Right lobe of liver (tissue), 6 donors: ENCODE results near the gene APOBEC3G. TPM values are rescaled to one million over a fixed set of nuclear protein-coding genes. Genes with fewer than 3 reads are reported as not detected.

Experiments used
- ATAC-seq, 4 donors: fragments of 200-7000 bp; cut with Tn5 transposase; one replicate each; pipeline ENCODE4 v1.9.1; 2020; ENCODE audit warnings: mild to moderate bottlenecking in 4 of 4, moderate library complexity in 4 of 4
- DNase-seq, 3 donors: peaks; one replicate each; pipeline ENCODE4 v3.0.0-alpha.2; 2020
- H3K27ac ChIP-seq, 3 donors: fragments of 200-600 bp; one replicate each; pipeline ENCODE4 v1.8.0; 2022
- H3K27me3 ChIP-seq, 2 donors: fragments of 200-600 bp; one replicate each; pipeline ENCODE4 v1.8.0; 2022
- H3K36me3 ChIP-seq, 4 donors: fragments of 200-600 bp; sonication (generic) in 1 of 4; one replicate each; pipeline versions ENCODE4 v1.5.1 to v1.8.0; 2017 to 2022; ENCODE audit warnings: control low read depth in 1 of 4
- H3K4me1 ChIP-seq, 4 donors: fragments of 200-600 bp; sonication (generic) in 1 of 4; one replicate each; pipeline versions ENCODE4 v1.5.1 to v1.8.0; 2017 to 2022; ENCODE audit warnings: control low read depth in 1 of 4
- H3K4me3 ChIP-seq, 3 donors: fragments of 200-600 bp; one replicate each; pipeline ENCODE4 v1.8.0; 2022
- H3K9me3 ChIP-seq, 4 donors: fragments of 200-600 bp; sonication (generic) in 1 of 4; one replicate each; pipeline versions ENCODE4 v1.5.1 to v1.8.0; 2017 to 2022; ENCODE audit warnings: control low read depth in 1 of 4
- POLR2A ChIP-seq: fragments of 450-650 bp; IDR thresholded peaks from one replicate; pipeline ENCODE4 v1.6.1; 2017; ENCODE audit warnings: antibody characterized with exemption, mild to moderate bottlenecking
- WGBS: methylation state at CpG from one replicate; pipeline ENCODE4 v1.1.6; 2018; ENCODE audit warnings: low coverage, low lambda C conversion rate; ENCODE audit not compliant: insufficient coverage; ENCODE audit errors: missing lambda C conversion rate; 5-methylcytosine and 5-hydroxymethylcytosine counted together
- intact Hi-C, 2 donors: fragments of 100-400 bp; cut with DNase I; formaldehyde crosslinking; loops; one replicate each; pipeline versions ENCODE4 v1.11.2 to v1.14.1; 2022
- total RNA-seq, 6 experiments: library from RNA; depleted of rRNA in 2 of 6; stranded (reverse); fragments of >200 nt in 2 of 6; fragmentation: NEBNext Ultra II Directional in 3 of 6; extraction: Animal tissue kit (Norgen Biotek cat#: 25700) in 3 of 6; gene quantifications; one replicate each; pipeline versions ENCODE4 v1.1.0 to v1.2.4, GENCODE V29; 2016 to 2023
- TF ChIP-seq, protein P1 (sequence below), 4 donors: fragments of 200-600 bp in 3 of 4; fragments of 450-650 bp in 1 of 4; IDR thresholded peaks; one replicate each; pipeline versions ENCODE4 v1.5.1 to v1.8.0; 2016 to 2022; ENCODE audit warnings: antibody characterized with exemption in 4 of 4, mild to moderate bottlenecking in 2 of 4
- donor health status: DM: no; HTN: yes; CAD: no.
- donor health status: DM: no; HTN: no; CAD: no.
- donor health status: DM: no; HTN: no; CAD: no.
- donor health status: DM: no; HTN: yes; CAD: no.
- donor health status: DM: no; HTN: yes; CAD: no.

Gene APOBEC3G
- total RNA-seq, 6 experiments from 2014 or later, result 0.42 to 3.0 (median 2.0) TPM

DNA sequence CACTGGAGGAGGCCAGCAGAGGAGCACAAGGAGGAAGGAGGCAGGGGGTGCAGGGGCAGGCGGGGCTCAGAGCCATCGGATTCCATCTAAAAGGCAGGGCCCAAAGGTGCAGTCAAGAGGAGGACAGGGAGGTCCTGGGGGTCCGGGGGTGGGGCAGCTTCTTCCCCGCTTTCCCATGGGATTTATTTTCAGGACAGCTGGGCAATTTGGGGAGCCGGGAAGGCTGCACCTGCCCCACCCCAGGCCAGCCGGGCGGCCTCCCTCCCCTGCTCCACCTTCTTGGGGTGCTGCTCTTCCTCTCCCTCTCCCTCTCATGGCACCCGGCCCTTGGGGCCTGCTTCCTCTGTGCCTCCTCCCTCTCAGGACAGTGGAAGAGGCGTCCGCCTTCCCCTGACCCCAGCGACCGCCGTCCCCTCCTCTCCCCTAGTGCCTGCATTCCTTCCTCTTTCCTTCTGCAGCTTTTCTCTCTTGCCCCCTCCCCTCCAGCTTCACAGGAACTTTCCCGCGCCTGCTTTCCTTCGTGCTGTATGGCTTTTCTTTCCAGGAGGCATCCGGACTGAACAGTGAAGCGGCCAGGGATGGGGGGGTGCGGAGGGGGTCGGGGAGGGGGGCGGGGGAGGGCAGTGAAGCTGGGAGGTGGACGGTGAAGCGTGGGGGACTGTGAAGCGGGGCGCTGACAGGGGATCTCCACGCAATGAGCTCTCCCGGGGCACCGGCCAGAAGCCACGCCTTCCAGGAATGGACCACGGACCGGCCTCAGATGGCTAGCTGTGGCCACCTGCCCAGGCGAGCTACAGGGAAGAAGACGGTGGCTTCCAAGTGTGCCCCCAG, 46.9 kb downstream of the APOBEC3G start:
- H3K9me3 ChIP-seq, result no peaks in the 10 kb centered on the region
- TF ChIP-seq POLR2A, result no peak
- TF ChIP-seq, protein P1, sequence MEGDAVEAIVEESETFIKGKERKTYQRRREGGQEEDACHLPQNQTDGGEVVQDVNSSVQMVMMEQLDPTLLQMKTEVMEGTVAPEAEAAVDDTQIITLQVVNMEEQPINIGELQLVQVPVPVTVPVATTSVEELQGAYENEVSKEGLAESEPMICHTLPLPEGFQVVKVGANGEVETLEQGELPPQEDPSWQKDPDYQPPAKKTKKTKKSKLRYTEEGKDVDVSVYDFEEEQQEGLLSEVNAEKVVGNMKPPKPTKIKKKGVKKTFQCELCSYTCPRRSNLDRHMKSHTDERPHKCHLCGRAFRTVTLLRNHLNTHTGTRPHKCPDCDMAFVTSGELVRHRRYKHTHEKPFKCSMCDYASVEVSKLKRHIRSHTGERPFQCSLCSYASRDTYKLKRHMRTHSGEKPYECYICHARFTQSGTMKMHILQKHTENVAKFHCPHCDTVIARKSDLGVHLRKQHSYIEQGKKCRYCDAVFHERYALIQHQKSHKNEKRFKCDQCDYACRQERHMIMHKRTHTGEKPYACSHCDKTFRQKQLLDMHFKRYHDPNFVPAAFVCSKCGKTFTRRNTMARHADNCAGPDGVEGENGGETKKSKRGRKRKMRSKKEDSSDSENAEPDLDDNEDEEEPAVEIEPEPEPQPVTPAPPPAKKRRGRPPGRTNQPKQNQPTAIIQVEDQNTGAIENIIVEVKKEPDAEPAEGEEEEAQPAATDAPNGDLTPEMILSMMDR (IDR thresholded peaks at IDR 0.05), result no peak
- no peaks in the 10 kb centered on the region for H3K36me3 ChIP-seq
- intact Hi-C loops, result loop anchor here (5.0 to 10.0 kb wide), 2 partner anchors 117 to 259 kb away; no protein-coding TSS in a partner anchor
- WGBS, result 27% methylated on average over 18 of the region's 33 CpGs
- DNase-seq (peak in 1 of 3 donors; percentile 51), ATAC-seq (peak; percentile 26 to 45 (median 37))
- no peaks in the 10 kb centered on the region for H3K4me1 ChIP-seq
- H3K4me3 ChIP-seq, result no peak overlapping the region
- H3K27me3 ChIP-seq, result no peaks in the 10 kb centered on the region
- H3K27ac ChIP-seq, result no peak overlapping the region

DNA sequence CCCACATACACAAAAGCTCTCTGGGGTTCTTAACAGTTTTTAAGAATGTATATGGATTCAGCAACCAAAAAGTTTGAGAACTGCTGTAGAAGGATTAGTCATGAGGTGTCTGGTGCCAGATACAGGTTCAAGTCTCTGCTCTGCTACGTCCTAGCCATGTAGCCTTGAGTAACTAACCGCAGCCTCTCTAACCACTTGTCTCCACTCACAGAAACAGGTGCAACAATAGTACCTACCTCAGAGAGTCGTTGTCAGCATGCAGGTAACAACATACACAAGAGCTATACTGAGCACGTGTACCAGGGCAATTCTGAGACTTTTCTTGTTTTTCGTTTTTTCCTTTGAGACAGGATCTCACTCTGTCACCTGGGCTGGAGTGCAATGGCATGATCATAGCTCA, 48.5 kb downstream of the APOBEC3G start:
- intact Hi-C loops, result loop anchor here in 1 of 2 donors (10.0 kb wide), 1 partner anchor 261 kb away; no protein-coding TSS in a partner anchor
- WGBS, result 72% methylated on average over 3 of the region's 5 CpGs

DNA sequence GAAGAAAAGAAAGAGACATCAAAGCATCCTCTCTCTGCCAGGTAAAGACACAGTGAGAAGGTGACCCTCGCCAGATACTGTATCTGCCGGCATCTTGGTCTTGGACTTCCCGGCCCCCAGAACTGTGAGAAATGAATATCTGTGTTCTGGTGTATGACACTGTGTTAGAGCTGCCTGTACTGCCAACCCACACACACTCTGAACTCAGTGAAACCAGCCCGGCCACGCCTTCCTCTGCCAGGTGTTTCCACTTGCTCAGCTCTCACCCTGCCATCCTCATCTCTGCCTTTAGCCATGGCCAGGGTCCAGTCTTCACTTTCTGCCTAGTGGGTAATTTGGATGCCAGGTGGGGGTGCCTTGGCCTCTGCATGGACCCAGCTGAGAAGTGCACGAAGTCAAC, 51.4 kb downstream of the APOBEC3G start:
- intact Hi-C loops, result loop anchor here in 1 of 2 donors (10.0 kb wide), 1 partner anchor 264 kb away; no protein-coding TSS in a partner anchor
- Histone ChIP-seq H3K27ac (no peak overlapping the region), H3K27me3 (no peaks in the 10 kb centered on the region), H3K4me1 (no peaks in the 10 kb centered on the region), H3K9me3 (no peaks in the 10 kb centered on the region), H3K36me3 (no peaks in the 10 kb centered on the region), H3K4me3 (no peak overlapping the region)
- peak in 1 of 3 donors; percentile 27 for DNase-seq
- WGBS, result 100% methylated on average over 1 of the region's 6 CpGs
- TF ChIP-seq, protein P1 (IDR thresholded peaks at IDR 0.05), result no peak
- TF ChIP-seq POLR2A, result no peak
- ATAC-seq, result no peak

More for the DNA sequence above, 48.5 kb downstream of the APOBEC3G start:
- no peak overlapping the region for H3K27ac ChIP-seq
- ATAC-seq (no peak), DNase-seq (no peak)
- H3K4me3 ChIP-seq, result no peak overlapping the region
- H3K9me3 ChIP-seq, result no peaks in the 10 kb centered on the region
- H3K36me3 ChIP-seq, result no peaks in the 10 kb centered on the region
- TF ChIP-seq, protein P1 (IDR thresholded peaks at IDR 0.05), result no peak
- no peak for TF ChIP-seq POLR2A
- no peaks in the 10 kb centered on the region for H3K27me3 ChIP-seq
- H3K4me1 ChIP-seq, result no peaks in the 10 kb centered on the region

DNA sequence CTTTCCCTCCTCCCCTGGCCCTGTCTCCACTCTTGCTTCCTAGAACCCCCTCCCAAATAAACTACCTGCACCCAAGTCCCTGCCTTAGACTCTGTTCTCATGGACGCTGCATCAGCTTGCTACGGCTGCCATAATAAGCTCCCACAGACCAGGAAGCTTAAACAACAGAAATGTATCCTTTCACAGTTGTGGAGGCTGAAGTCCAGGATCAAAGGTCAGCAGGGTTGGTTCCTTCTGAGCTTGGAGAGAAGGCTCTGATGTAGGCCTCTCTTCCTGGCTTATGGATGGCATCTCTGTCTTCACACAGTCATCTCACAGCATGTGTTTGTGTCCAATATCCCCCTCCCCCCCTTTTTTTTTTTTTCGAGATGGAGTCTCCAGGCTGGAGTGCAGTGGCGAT, 52.0 kb downstream of the APOBEC3G start:
- Histone ChIP-seq H3K27me3 (no peaks in the 10 kb centered on the region), H3K4me3 (no peak overlapping the region), H3K4me1 (no peaks in the 10 kb centered on the region), H3K36me3 (no peaks in the 10 kb centered on the region), H3K27ac (no peak overlapping the region), H3K9me3 (no peaks in the 10 kb centered on the region)
- WGBS, result 80% methylated on average over 2 of the region's 4 CpGs
- ATAC-seq, result peak in 3 of 4 donors; percentile 21 to 41 (median 26)
- no peak for DNase-seq
- TF ChIP-seq, protein P1 (IDR thresholded peaks at IDR 0.05), result no peak
- TF ChIP-seq POLR2A, result no peak
- intact Hi-C loops, result loop anchor here in 1 of 2 donors (10.0 kb wide), 1 partner anchor 264 kb away; no protein-coding TSS in a partner anchor
